ENCODE results near the gene MGLL.

The MGLL gene

DNA sequence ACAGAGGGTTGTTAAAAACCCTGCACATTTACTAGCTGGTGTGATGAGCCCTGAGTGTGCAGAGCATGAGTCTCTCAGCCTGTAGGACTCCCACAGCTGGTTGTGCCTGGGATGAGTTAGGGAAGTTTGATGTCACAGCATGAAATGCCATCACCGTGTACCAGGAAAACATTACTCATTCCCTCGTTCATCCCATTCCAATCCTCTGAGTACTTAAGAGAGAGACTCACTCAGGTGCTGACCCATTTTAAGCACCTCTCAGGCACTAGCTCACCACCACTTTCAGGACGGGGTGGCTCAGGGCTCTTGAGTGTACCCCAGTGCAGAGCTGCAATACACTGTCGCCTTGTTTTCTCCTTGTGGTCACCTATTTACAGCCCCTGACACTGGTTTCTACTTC, 18.7 kb downstream of the MGLL start:
- Histone ChIP-seq H4K91ac (ENCODE audit: low read depth, low read length) (no peak overlapping the region), H3K4me3 (ENCODE audit: low read depth, low read length) (no peak overlapping the region), H3K79me1 (ENCODE audit: low read length) (no peaks in the 10 kb centered on the region), H3K14ac (ENCODE audit: low read length) (no peak overlapping the region), H3K27me3 (ENCODE audit: insufficient read depth, low read length) (no peaks in the 10 kb centered on the region), H3K4ac (ENCODE audit: low read depth, low read length) (no peak overlapping the region), H2AK5ac (ENCODE audit: low read length) (no peak overlapping the region), H3K27ac (ENCODE audit: low read depth, low read length) (no peak overlapping the region), H2BK120ac (ENCODE audit: insufficient read depth, low read length, poor library complexity) (no peak overlapping the region), H3K4me2 (ENCODE audit: low read length) (no peak overlapping the region), H3K9ac (ENCODE audit: low read length) (no peak overlapping the region), H3K4me1 (ENCODE audit: control insufficient read depth in 1 of 2, insufficient read depth in 2 of 2, low read length in 2 of 2) (peaks cover 0 to 4% of the 10 kb centered on the region in 2 experiments), H4K12ac (ENCODE audit: low read depth, low read length) (no peak overlapping the region), H3K23ac (ENCODE audit: low read length) (no peak overlapping the region), H3K79me2 (ENCODE audit: control insufficient read depth, insufficient read depth, low read length, poor library complexity) (no peaks in the 10 kb centered on the region), H2AFZ (ENCODE audit: insufficient read depth, low read length, poor library complexity) (no peak overlapping the region), H2BK5ac (ENCODE audit: low read depth, low read length, poor library complexity) (no peak overlapping the region), H3K18ac (ENCODE audit: low read length) (no peak overlapping the region), H4K8ac (ENCODE audit: low read depth, low read length) (no peak overlapping the region), H3K36me3 (ENCODE audit: control insufficient read depth in 1 of 2, insufficient read depth in 2 of 2, low read length in 2 of 2) (no peaks in the 10 kb centered on the region), H3K9me3 (ENCODE audit: insufficient read depth, low read depth, low read length) (no peaks in the 10 kb centered on the region), H2BK12ac (ENCODE audit: low read length) (no peak overlapping the region)
- peak; percentile 89 to 94 for DNase-seq
- no CpG with 5 or more reads among the region's 4 CpGs for WGBS (ENCODE audit: extremely low coverage, insufficient coverage, insufficient read length)

DNA sequence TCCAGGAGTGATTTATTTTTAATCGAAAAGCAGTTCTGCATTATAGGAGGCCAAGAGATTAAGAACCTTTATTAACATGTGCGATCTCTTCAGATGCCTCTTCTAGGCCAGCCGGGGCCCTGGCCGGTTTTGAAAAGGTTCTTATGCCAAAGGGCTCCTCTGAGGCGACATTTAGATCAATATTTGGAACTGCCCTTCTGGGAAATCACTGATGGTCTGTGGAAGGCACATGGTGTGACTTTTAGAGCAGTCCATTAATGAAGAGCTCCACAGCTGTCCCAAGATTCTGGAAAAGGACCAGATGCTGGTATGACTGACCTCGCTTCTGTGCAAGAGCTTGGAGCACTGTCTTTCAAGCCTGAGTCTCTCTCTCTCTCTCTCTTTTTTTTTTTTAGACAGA, 19.7 kb downstream of the MGLL start:
- no peaks in the 10 kb centered on the region for H3K36me3 ChIP-seq (ENCODE audit: control insufficient read depth in 1 of 2, insufficient read depth in 2 of 2, low read length in 2 of 2)
- H3K9me3 ChIP-seq (ENCODE audit: insufficient read depth, low read depth, low read length) = no peaks in the 10 kb centered on the region
- peaks cover 0 to 4% of the 10 kb centered on the region in 2 experiments for H3K4me1 ChIP-seq (ENCODE audit: control insufficient read depth in 1 of 2, insufficient read depth in 2 of 2, low read length in 2 of 2)
- no peak for DNase-seq
- H3K18ac ChIP-seq (ENCODE audit: low read length) = no peak overlapping the region
- no peaks in the 10 kb centered on the region for H3K79me1 ChIP-seq (ENCODE audit: low read length)
- no peak overlapping the region for H3K4ac ChIP-seq (ENCODE audit: low read depth, low read length)
- H3K14ac ChIP-seq (ENCODE audit: low read length) = no peak overlapping the region
- H4K8ac ChIP-seq (ENCODE audit: low read depth, low read length) = no peak overlapping the region
- H2BK12ac ChIP-seq (ENCODE audit: low read length) = no peak overlapping the region
- H3K4me3 ChIP-seq (ENCODE audit: low read depth, low read length) = no peak overlapping the region
- H3K79me2 ChIP-seq (ENCODE audit: control insufficient read depth, insufficient read depth, low read length, poor library complexity) = no peaks in the 10 kb centered on the region
- H3K27ac ChIP-seq (ENCODE audit: low read depth, low read length) = no peak overlapping the region
- no peak overlapping the region for H4K91ac ChIP-seq (ENCODE audit: low read depth, low read length)
- no peak overlapping the region for H3K9ac ChIP-seq (ENCODE audit: low read length)
- WGBS (ENCODE audit: extremely low coverage, insufficient coverage, insufficient read length) = no CpG with 5 or more reads among the region's 6 CpGs
- H3K27me3 ChIP-seq (ENCODE audit: insufficient read depth, low read length) = no peaks in the 10 kb centered on the region
- no peak overlapping the region for H2BK120ac ChIP-seq (ENCODE audit: insufficient read depth, low read length, poor library complexity)
- H2AFZ ChIP-seq (ENCODE audit: insufficient read depth, low read length, poor library complexity) = no peak overlapping the region
- no peak overlapping the region for H4K12ac ChIP-seq (ENCODE audit: low read depth, low read length)
- H3K4me2 ChIP-seq (ENCODE audit: low read length) = no peak overlapping the region
- H2BK5ac ChIP-seq (ENCODE audit: low read depth, low read length, poor library complexity) = no peak overlapping the region
- H2AK5ac ChIP-seq (ENCODE audit: low read length) = no peak overlapping the region
- H3K23ac ChIP-seq (ENCODE audit: low read length) = no peak overlapping the region

DNA sequence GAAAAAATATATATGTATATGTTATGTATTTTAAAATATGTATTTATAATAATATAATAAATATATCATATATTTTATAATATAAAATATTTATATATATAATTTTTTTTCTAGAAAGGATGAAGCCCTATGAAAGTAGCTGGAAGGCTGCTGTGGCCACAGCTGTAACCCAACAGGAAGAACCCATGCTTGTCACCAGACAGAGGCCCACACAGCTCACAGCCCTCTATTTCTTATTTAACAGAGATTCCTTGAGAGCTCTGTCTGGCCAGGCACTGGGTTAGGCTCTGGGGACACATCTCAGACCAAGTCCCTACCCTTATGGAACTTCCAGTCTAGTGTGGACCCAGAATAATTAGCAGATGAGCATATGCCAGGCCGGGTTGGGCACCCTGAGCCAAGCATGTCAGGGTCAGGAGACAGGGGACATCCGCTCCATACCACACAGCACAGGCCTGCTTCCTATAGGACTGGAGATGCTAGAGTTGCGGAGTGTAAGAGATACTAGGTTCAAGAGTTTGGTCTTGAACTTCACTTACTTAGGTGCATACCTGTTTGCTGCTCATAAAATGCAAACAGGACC, 20.5 kb downstream of the MGLL start:
- H2BK120ac ChIP-seq (ENCODE audit: insufficient read depth, low read length, poor library complexity) = no peak overlapping the region
- H2AK5ac ChIP-seq (ENCODE audit: low read length) = no peak overlapping the region
- no peaks in the 10 kb centered on the region for H3K9me3 ChIP-seq (ENCODE audit: insufficient read depth, low read depth, low read length)

DNA sequence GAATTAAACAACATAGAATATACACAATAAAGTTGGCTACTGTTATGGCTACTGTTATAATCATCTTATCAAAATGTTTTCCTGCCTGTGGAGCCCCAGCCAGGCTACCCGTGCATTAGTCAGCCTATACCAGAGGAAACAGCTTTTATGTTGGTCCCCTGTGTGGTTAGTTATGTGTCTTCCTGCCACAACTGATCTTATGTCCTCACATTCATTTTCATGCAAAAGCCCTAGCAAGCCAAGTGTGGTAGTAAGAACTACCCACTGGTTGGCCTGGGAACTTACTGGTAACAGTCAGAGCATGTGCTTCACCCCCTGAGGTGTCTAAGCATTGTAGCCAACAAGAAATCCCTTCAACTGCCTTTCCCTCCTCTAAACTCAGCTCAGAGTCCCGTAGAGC, 21.8 kb downstream of the MGLL start:
- Histone ChIP-seq H3K23ac (ENCODE audit: low read length) (no peak overlapping the region), H3K4me3 (ENCODE audit: low read depth, low read length) (no peak overlapping the region), H3K14ac (ENCODE audit: low read length) (no peak overlapping the region), H2AK5ac (ENCODE audit: low read length) (no peak overlapping the region), H3K4ac (ENCODE audit: low read depth, low read length) (no peak overlapping the region), H3K79me1 (ENCODE audit: low read length) (no peaks in the 10 kb centered on the region), H3K36me3 (ENCODE audit: control insufficient read depth in 1 of 2, insufficient read depth in 2 of 2, low read length in 2 of 2) (no peaks in the 10 kb centered on the region), H2AFZ (ENCODE audit: insufficient read depth, low read length, poor library complexity) (no peak overlapping the region), H3K18ac (ENCODE audit: low read length) (no peak overlapping the region), H3K27me3 (ENCODE audit: insufficient read depth, low read length) (no peaks in the 10 kb centered on the region), H4K12ac (ENCODE audit: low read depth, low read length) (no peak overlapping the region), H2BK120ac (ENCODE audit: insufficient read depth, low read length, poor library complexity) (no peak overlapping the region), H2BK12ac (ENCODE audit: low read length) (no peak overlapping the region), H3K4me1 (ENCODE audit: control insufficient read depth in 1 of 2, insufficient read depth in 2 of 2, low read length in 2 of 2) (peaks cover 0 to 4% of the 10 kb centered on the region in 2 experiments), H2BK5ac (ENCODE audit: low read depth, low read length, poor library complexity) (no peak overlapping the region), H3K9ac (ENCODE audit: low read length) (no peak overlapping the region), H3K4me2 (ENCODE audit: low read length) (no peak overlapping the region), H3K9me3 (ENCODE audit: insufficient read depth, low read depth, low read length) (no peaks in the 10 kb centered on the region), H3K27ac (ENCODE audit: low read depth, low read length) (no peak overlapping the region), H3K79me2 (ENCODE audit: control insufficient read depth, insufficient read depth, low read length, poor library complexity) (no peaks in the 10 kb centered on the region), H4K91ac (ENCODE audit: low read depth, low read length) (no peak overlapping the region), H4K8ac (ENCODE audit: low read depth, low read length) (no peak overlapping the region)
- DNase-seq = no peak
- WGBS (ENCODE audit: extremely low coverage, insufficient coverage, insufficient read length) = no CpG with 5 or more reads among the region's 2 CpGs

More for the DNA sequence above, 20.5 kb downstream of the MGLL start:
- no peak overlapping the region for H3K14ac ChIP-seq (ENCODE audit: low read length)
- H3K9ac ChIP-seq (ENCODE audit: low read length) = no peak overlapping the region
- H3K79me2 ChIP-seq (ENCODE audit: control insufficient read depth, insufficient read depth, low read length, poor library complexity) = no peaks in the 10 kb centered on the region
- no peak overlapping the region for H2AFZ ChIP-seq (ENCODE audit: insufficient read depth, low read length, poor library complexity)
- H3K36me3 ChIP-seq (ENCODE audit: control insufficient read depth in 1 of 2, insufficient read depth in 2 of 2, low read length in 2 of 2) = no peaks in the 10 kb centered on the region
- H3K4ac ChIP-seq (ENCODE audit: low read depth, low read length) = no peak overlapping the region
- H3K27ac ChIP-seq (ENCODE audit: low read depth, low read length) = no peak overlapping the region
- no peak overlapping the region for H3K18ac ChIP-seq (ENCODE audit: low read length)
- no peak overlapping the region for H3K23ac ChIP-seq (ENCODE audit: low read length)
- no peak overlapping the region for H2BK5ac ChIP-seq (ENCODE audit: low read depth, low read length, poor library complexity)
- H3K4me1 ChIP-seq (ENCODE audit: control insufficient read depth in 1 of 2, insufficient read depth in 2 of 2, low read length in 2 of 2) = peaks cover 0 to 4% of the 10 kb centered on the region in 2 experiments
- H4K91ac ChIP-seq (ENCODE audit: low read depth, low read length) = no peak overlapping the region
- no peaks in the 10 kb centered on the region for H3K79me1 ChIP-seq (ENCODE audit: low read length)
- whole genome bisulfite sequencing (ENCODE audit: extremely low coverage, insufficient coverage, insufficient read length) = no CpG with 5 or more reads among the region's 3 CpGs
- no peak for DNase-seq
- H2BK12ac ChIP-seq (ENCODE audit: low read length) = no peak overlapping the region
- H3K4me2 ChIP-seq (ENCODE audit: low read length) = no peak overlapping the region
- no peak overlapping the region for H4K12ac ChIP-seq (ENCODE audit: low read depth, low read length)
- no peak overlapping the region for H4K8ac ChIP-seq (ENCODE audit: low read depth, low read length)
- no peaks in the 10 kb centered on the region for H3K27me3 ChIP-seq (ENCODE audit: insufficient read depth, low read length)
- no peak overlapping the region for H3K4me3 ChIP-seq (ENCODE audit: low read depth, low read length)

Measured in trophoblast cell (in vitro differentiated cells and primary cell).